IMR-90 (cell line): ENCODE results near the gene ASTN2. TPM values are rescaled to one million over a fixed set of nuclear protein-coding genes. Genes with fewer than 3 reads are reported as not detected.

Source experiments
- ATAC-seq: fragments of 200-7000 bp; cut with Tn5 transposase; 2 replicates; pipeline ENCODE4 v1.9.1; 2020; ENCODE audit warnings: low read depth, mild to moderate bottlenecking, moderate library complexity
- BruUV-seq: library from RNA; stranded (reverse); fragments of 400-500 nt; replicated peaks from 2 replicates; lab custom pipeline; 2021; lab: Mats Ljungman, UMichigan
- CTCF ChIA-PET: fragments of 300-600 bp; formaldehyde crosslinking; extraction: SDS; loops from one replicate; lab custom pipeline; 2021; ENCODE audit warnings: antibody characterized with exemption; lab: Yijun Ruan, JAX
- POLR2A ChIA-PET: fragments of 300-600 bp; sonication (Branson Sonifier 250); formaldehyde crosslinking; loops from one replicate; lab custom pipeline; 2022; ENCODE audit warnings: antibody characterized with exemption; ENCODE audit not compliant: unreplicated experiment; lab: Charles Lee
- DNase-seq: peaks from one replicate; pipeline ENCODE4 v3.0.0; 2013
- H2AFZ ChIP-seq: replicated peaks from 2 replicates; pipeline ENCODE3; 2013; ENCODE audit warnings: low read length, mild to moderate bottlenecking; ENCODE audit not compliant: poor library complexity
- H2AK5ac ChIP-seq: 2 replicates; pipeline ENCODE4 v1.6.1; 2013; ENCODE audit warnings: low read depth, low read length, inconsistent platforms
- H2AK9ac ChIP-seq: replicated peaks from 2 replicates; pipeline ENCODE3; 2013; ENCODE audit warnings: mild to moderate bottlenecking, low read depth, low read length, moderate library complexity; ENCODE audit not compliant: poor library complexity
- H2BK120ac ChIP-seq: 2 replicates; pipeline ENCODE4 v1.6.1; 2013; ENCODE audit warnings: low read depth, low read length, inconsistent platforms
- H2BK15ac ChIP-seq: 3 replicates; pipeline ENCODE4 v1.6.1; 2013; ENCODE audit warnings: low read depth, low read length, inconsistent platforms
- H2BK20ac ChIP-seq: 2 replicates; pipeline ENCODE4 v1.6.1; 2013; ENCODE audit warnings: low read depth, mild to moderate bottlenecking, inconsistent platforms, low read length, moderate library complexity
- H2BK5ac ChIP-seq: 2 replicates; pipeline ENCODE4 v1.6.1; 2013; ENCODE audit warnings: mild to moderate bottlenecking, low read depth, low read length, inconsistent platforms; ENCODE audit not compliant: poor library complexity, severe bottlenecking
- H3K14ac ChIP-seq: replicated peaks from 2 replicates; pipeline ENCODE4 v1.6.1; 2013; ENCODE audit warnings: low read depth, low read length, inconsistent platforms
- H3K18ac ChIP-seq: 2 replicates; pipeline ENCODE4 v1.6.1; 2013; ENCODE audit warnings: low read depth, low read length, control low read depth
- H3K23ac ChIP-seq: 2 replicates; pipeline ENCODE4 v1.6.1; 2013; ENCODE audit warnings: low read depth, low read length, inconsistent platforms
- H3K27ac ChIP-seq: 2 replicates; pipeline ENCODE4 v1.5.1; 2013; ENCODE audit warnings: mild to moderate bottlenecking, control low read depth, low read length; ENCODE audit not compliant: insufficient read depth
- H3K27me3 ChIP-seq: 2 replicates; pipeline ENCODE4 v1.6.1; 2013; ENCODE audit warnings: low read length; ENCODE audit not compliant: control insufficient read depth, insufficient read depth
- H3K36me3 ChIP-seq: 2 replicates; pipeline ENCODE4 v1.6.1; 2013; ENCODE audit warnings: low read length, mixed read lengths; ENCODE audit not compliant: control insufficient read depth, insufficient read depth
- H3K4ac ChIP-seq: 2 replicates; pipeline ENCODE4 v1.6.1; 2013; ENCODE audit warnings: low read depth, low read length, inconsistent platforms
- H3K4me1 ChIP-seq: 2 replicates; pipeline ENCODE4 v1.6.1; 2013; ENCODE audit warnings: low read length, mixed read lengths; ENCODE audit not compliant: control insufficient read depth, insufficient read depth
- H3K4me2 ChIP-seq: 2 replicates; pipeline ENCODE4 v1.6.1; 2013; ENCODE audit warnings: low read depth, mild to moderate bottlenecking, control low read depth, low read length, moderate library complexity
- H3K4me3 ChIP-seq: 2 replicates; pipeline ENCODE4 v1.5.1; 2013; ENCODE audit warnings: low read depth, mild to moderate bottlenecking, control low read depth, low read length, moderate library complexity; ENCODE audit not compliant: insufficient read depth
- H3K56ac ChIP-seq: 2 replicates; pipeline ENCODE4 v1.6.1; 2013; ENCODE audit warnings: low read length, inconsistent platforms; ENCODE audit not compliant: insufficient read depth; ENCODE audit errors: extremely low read depth
- H3K79me1 ChIP-seq, 2 experiments: 2 replicates each; pipeline ENCODE4 v1.6.1; 2013; ENCODE audit warnings: low read length in 2 of 2, inconsistent platforms in 1 of 2, low read depth in 1 of 2
- H3K9ac ChIP-seq: 2 replicates; pipeline ENCODE4 v1.6.1; 2013; ENCODE audit warnings: low read depth, low read length, control low read depth
- H3K9me1 ChIP-seq: 2 replicates; pipeline ENCODE4 v1.6.1; 2013; ENCODE audit warnings: low read length, inconsistent platforms; ENCODE audit not compliant: insufficient read depth
- H3K9me3 ChIP-seq: 2 replicates; pipeline ENCODE4 v1.6.1; 2013; ENCODE audit warnings: low read length; ENCODE audit not compliant: control insufficient read depth, insufficient read depth
- H4K20me1 ChIP-seq: 2 replicates; pipeline ENCODE4 v1.6.1; 2013; ENCODE audit warnings: low read length, inconsistent platforms; ENCODE audit not compliant: insufficient read depth
- H4K5ac ChIP-seq: 2 replicates; pipeline ENCODE4 v1.6.1; 2013; ENCODE audit warnings: mild to moderate bottlenecking, low read depth, low read length, control low read depth
- H4K8ac ChIP-seq, 2 experiments: 2 replicates each; pipeline ENCODE4 v1.6.1; 2013; ENCODE audit warnings: low read depth in 2 of 2, low read length in 2 of 2, control low read depth in 1 of 2, inconsistent platforms in 1 of 2
- H4K91ac ChIP-seq: 2 replicates; pipeline ENCODE4 v1.6.1; 2013; ENCODE audit warnings: low read depth, low read length, inconsistent platforms; ENCODE audit not compliant: insufficient read depth
- BHLHE40 ChIP-seq: fragments of 150-350 bp; IDR thresholded peaks from 2 replicates; pipeline ENCODE4 v1.6.1; 2016; ENCODE audit warnings: mild to moderate bottlenecking, low read depth, low read length
- CEBPB ChIP-seq: IDR thresholded peaks from 2 replicates; pipeline ENCODE4 v1.6.1; 2012; ENCODE audit warnings: low read depth, low read length, improper control_type of control experiment
- CHD1 ChIP-seq: IDR thresholded peaks from 2 replicates; pipeline ENCODE4 v1.6.1; 2012; ENCODE audit warnings: low read depth, low read length, improper control_type of control experiment
- FOS ChIP-seq: fragments of 150-350 bp; IDR thresholded peaks from 2 replicates; pipeline ENCODE4 v1.6.1; 2016; ENCODE audit warnings: low read depth, low read length
- MAFK ChIP-seq: IDR thresholded peaks from 2 replicates; pipeline ENCODE4 v1.6.1; 2012; ENCODE audit warnings: low read depth, low read length, improper control_type of control experiment
- MAZ ChIP-seq: IDR thresholded peaks from 2 replicates; pipeline ENCODE4 v1.6.1; 2012; ENCODE audit warnings: low read depth, mild to moderate bottlenecking, low read length, improper control_type of control experiment, moderate library complexity, borderline replicate concordance
- MXI1 ChIP-seq: IDR thresholded peaks from 2 replicates; pipeline ENCODE4 v1.6.1; 2012; ENCODE audit warnings: low read depth, mild to moderate bottlenecking, low read length, moderate library complexity, borderline replicate concordance
- NFE2L2 ChIP-seq: fragments of 150-350 bp; IDR thresholded peaks from 2 replicates; pipeline ENCODE4 v1.6.1; 2016; ENCODE audit warnings: low read depth, mild to moderate bottlenecking, low read length
- POLR2A ChIP-seq: IDR thresholded peaks from 2 replicates; pipeline ENCODE4 v1.6.1; 2012; ENCODE audit warnings: mild to moderate bottlenecking, low read depth, low read length
- RAD21 ChIP-seq: IDR thresholded peaks from 2 replicates; pipeline ENCODE4 v1.6.1; 2012; ENCODE audit warnings: low read length, improper control_type of control experiment
- RCOR1 ChIP-seq: IDR thresholded peaks from 2 replicates; pipeline ENCODE4 v1.6.1; 2012; ENCODE audit warnings: mild to moderate bottlenecking, low read length, improper control_type of control experiment; ENCODE audit not compliant: insufficient replicate concordance
- RFX5 ChIP-seq: IDR thresholded peaks from 2 replicates; pipeline ENCODE4 v1.8.0; 2012; ENCODE audit warnings: low read depth, mild to moderate bottlenecking, low read length, moderate library complexity
- SMC3 ChIP-seq: fragments of 150-350 bp; IDR thresholded peaks from 2 replicates; pipeline ENCODE4 v1.6.1; 2016; ENCODE audit warnings: low read depth, mild to moderate bottlenecking, antibody characterized with exemption, low read length, moderate library complexity
- WGBS, 2 experiments: methylation state at CpG; one replicate each; pipeline versions ENCODE4 v1.1.5 to v1.1.7; 2013; ENCODE audit warnings: missing lambda C conversion rate in 2 of 2; ENCODE audit not compliant: insufficient read length in 1 of 2; ENCODE audit errors: extremely low coverage in 2 of 2; 5-methylcytosine and 5-hydroxymethylcytosine counted together
- dilution Hi-C: fragments of 300-500 bp; cut with HindIII; formaldehyde crosslinking; loops from one replicate; pipeline ENCODE4 v1.14.3; 2018; ENCODE audit warnings: low sequenced_read_pairs; ENCODE audit not compliant: unreplicated experiment
- in situ Hi-C: fragments of 300-500 bp; cut with MboI; formaldehyde crosslinking; loops from 3 replicates; pipeline ENCODE4 v1.14.3; 2019; ENCODE audit warnings: low sequenced_read_pairs, inconsistent platforms, mixed read lengths
- intact Hi-C: fragments of 100-400 bp; cut with micrococcal nuclease; formaldehyde crosslinking; loops from 2 replicates; pipeline ENCODE4 v1.10.0; 2022
- polyA plus RNA-seq, 3 experiments: library from polyadenylated mRNA; depleted of rRNA; stranded (reverse); fragments of >200 nt; gene quantifications; 2 replicates each; pipeline ENCODE4 v1.2.3, GENCODE V29; 2012; ENCODE audit warnings: low replicate concordance in 1 of 3
- total RNA-seq: library from RNA; depleted of rRNA; stranded (reverse); fragments of >200 nt; gene quantifications from 2 replicates; pipeline ENCODE4 v1.2.3, GENCODE V29; 2012
- TF ChIP-seq, protein P1 (sequence below): fragments of 150-350 bp; IDR thresholded peaks from 2 replicates; pipeline ENCODE4 v1.6.1; 2017; ENCODE audit warnings: mild to moderate bottlenecking, antibody characterized with exemption, low read length, low read depth
- TF ChIP-seq, protein P2 (sequence below): fragments of 150-350 bp; IDR thresholded peaks from 2 replicates; pipeline ENCODE4 v1.6.1; 2016; ENCODE audit warnings: low read depth, mild to moderate bottlenecking, low read length, moderate library complexity, borderline replicate concordance
- TF ChIP-seq, protein P3 (sequence below): conservative IDR thresholded peaks from 2 replicates; pipeline ENCODE4 v1.5.1; 2012; ENCODE audit warnings: mild to moderate bottlenecking, low read depth, low read length, improper control_type of control experiment

Gene ASTN2
- total and polyA plus RNA-seq, 2 of the 4 experiments (the other 2 are of a cell fraction): 3.8 to 6.8 TPM

DNA sequence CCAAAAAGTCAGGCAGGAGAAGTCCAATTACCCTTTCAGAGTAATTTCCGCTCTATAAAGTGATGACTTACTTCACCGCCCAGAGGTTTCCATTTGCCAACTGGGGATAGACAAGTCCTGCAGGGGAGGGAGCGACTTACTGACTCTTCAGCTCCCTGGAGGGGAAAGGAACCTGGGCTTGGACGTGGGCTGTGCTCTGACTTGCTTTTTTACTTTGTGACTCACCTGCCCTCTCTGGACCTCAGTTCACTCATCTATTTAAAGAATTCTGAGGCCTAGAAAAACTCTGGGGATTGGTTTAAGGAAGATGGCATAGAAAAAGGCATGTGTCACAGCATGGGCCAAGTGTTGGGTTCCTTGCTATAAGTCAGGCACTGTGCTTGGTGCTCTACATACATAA, 908.2 kb downstream of the ASTN2 start:
- Histone ChIP-seq H3K4me2 (no peak overlapping the region), H2AK9ac (no peak overlapping the region), H3K36me3 (no peaks in the 10 kb centered on the region), H3K56ac (no peak overlapping the region), H2BK15ac (no peak overlapping the region), H4K91ac (no peak overlapping the region), H4K8ac (no peak overlapping the region), H3K4ac (no peak overlapping the region), H3K4me1 (no peaks in the 10 kb centered on the region), H3K4me3 (no peak overlapping the region), H3K18ac (no peak overlapping the region), H2BK120ac (no peak overlapping the region), H3K27ac (no peak overlapping the region), H2BK20ac (no peak overlapping the region), H3K9me3 (no peaks in the 10 kb centered on the region), H2BK5ac (no peak overlapping the region), H3K9me1 (no peaks in the 10 kb centered on the region), H3K27me3 (no peaks in the 10 kb centered on the region; the same call in 1 of the 2 replicates), H2AFZ (no peak overlapping the region), H4K5ac (no peak overlapping the region), H3K79me1 (no peaks in the 10 kb centered on the region), H3K9ac (no peak overlapping the region), H4K20me1 (no peaks in the 10 kb centered on the region), H3K23ac (no peak overlapping the region), H2AK5ac (no peak overlapping the region), H3K14ac (no peak overlapping the region)
- in situ Hi-C loops (no loop called here), dilution Hi-C loops (no loop called here), intact Hi-C loops (no loop called here)
- ATAC-seq (no peak), DNase-seq (peak; percentile 32)
- TF ChIP-seq, protein P1, sequence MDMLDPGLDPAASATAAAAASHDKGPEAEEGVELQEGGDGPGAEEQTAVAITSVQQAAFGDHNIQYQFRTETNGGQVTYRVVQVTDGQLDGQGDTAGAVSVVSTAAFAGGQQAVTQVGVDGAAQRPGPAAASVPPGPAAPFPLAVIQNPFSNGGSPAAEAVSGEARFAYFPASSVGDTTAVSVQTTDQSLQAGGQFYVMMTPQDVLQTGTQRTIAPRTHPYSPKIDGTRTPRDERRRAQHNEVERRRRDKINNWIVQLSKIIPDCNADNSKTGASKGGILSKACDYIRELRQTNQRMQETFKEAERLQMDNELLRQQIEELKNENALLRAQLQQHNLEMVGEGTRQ: no peak
- no peak for TF ChIP-seq MXI1
- TF ChIP-seq NFE2L2: no peak
- TF ChIP-seq CEBPB: no peak
- TF ChIP-seq RCOR1: no peak
- no peak for TF ChIP-seq CHD1
- no peak for TF ChIP-seq SMC3
- no peak for TF ChIP-seq POLR2A
- TF ChIP-seq BHLHE40: no peak
- TF ChIP-seq RFX5: no peak
- no peak for TF ChIP-seq MAFK
- TF ChIP-seq FOS: no peak
- TF ChIP-seq RAD21: no peak
- no peak for TF ChIP-seq MAZ
- TF ChIP-seq, protein P2, sequence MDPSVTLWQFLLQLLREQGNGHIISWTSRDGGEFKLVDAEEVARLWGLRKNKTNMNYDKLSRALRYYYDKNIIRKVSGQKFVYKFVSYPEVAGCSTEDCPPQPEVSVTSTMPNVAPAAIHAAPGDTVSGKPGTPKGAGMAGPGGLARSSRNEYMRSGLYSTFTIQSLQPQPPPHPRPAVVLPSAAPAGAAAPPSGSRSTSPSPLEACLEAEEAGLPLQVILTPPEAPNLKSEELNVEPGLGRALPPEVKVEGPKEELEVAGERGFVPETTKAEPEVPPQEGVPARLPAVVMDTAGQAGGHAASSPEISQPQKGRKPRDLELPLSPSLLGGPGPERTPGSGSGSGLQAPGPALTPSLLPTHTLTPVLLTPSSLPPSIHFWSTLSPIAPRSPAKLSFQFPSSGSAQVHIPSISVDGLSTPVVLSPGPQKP: no peak
- TF ChIP-seq, protein P3, sequence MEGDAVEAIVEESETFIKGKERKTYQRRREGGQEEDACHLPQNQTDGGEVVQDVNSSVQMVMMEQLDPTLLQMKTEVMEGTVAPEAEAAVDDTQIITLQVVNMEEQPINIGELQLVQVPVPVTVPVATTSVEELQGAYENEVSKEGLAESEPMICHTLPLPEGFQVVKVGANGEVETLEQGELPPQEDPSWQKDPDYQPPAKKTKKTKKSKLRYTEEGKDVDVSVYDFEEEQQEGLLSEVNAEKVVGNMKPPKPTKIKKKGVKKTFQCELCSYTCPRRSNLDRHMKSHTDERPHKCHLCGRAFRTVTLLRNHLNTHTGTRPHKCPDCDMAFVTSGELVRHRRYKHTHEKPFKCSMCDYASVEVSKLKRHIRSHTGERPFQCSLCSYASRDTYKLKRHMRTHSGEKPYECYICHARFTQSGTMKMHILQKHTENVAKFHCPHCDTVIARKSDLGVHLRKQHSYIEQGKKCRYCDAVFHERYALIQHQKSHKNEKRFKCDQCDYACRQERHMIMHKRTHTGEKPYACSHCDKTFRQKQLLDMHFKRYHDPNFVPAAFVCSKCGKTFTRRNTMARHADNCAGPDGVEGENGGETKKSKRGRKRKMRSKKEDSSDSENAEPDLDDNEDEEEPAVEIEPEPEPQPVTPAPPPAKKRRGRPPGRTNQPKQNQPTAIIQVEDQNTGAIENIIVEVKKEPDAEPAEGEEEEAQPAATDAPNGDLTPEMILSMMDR: no peak
- BruUV-seq: no TSS peak
- WGBS, 2 experiments: 80% methylated on average over 1 of the region's 4 CpGs; no CpG with 5 or more reads in 1 of the 2 experiments
- ChIA-PET CTCF (no interaction called here), POLR2A (no interaction called here)
